SHP77 treated with DMSO at 0.1 percent for 48 hours (cell line): Measurements from ENCODE around the gene SPATA7.
"Not testable (repeated sequence)": the region's sequence is repeated elsewhere in the genome, so short reads cannot be mapped to it uniquely, and the experiment has no call there.

Source experiments
- DNase-seq: peaks from one replicate; lab custom pipeline; 2025; lab: John Stamatoyannopoulos, UW

SPATA7 gene, protein sequence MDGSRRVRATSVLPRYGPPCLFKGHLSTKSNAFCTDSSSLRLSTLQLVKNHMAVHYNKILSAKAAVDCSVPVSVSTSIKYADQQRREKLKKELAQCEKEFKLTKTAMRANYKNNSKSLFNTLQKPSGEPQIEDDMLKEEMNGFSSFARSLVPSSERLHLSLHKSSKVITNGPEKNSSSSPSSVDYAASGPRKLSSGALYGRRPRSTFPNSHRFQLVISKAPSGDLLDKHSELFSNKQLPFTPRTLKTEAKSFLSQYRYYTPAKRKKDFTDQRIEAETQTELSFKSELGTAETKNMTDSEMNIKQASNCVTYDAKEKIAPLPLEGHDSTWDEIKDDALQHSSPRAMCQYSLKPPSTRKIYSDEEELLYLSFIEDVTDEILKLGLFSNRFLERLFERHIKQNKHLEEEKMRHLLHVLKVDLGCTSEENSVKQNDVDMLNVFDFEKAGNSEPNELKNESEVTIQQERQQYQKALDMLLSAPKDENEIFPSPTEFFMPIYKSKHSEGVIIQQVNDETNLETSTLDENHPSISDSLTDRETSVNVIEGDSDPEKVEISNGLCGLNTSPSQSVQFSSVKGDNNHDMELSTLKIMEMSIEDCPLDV

DNA sequence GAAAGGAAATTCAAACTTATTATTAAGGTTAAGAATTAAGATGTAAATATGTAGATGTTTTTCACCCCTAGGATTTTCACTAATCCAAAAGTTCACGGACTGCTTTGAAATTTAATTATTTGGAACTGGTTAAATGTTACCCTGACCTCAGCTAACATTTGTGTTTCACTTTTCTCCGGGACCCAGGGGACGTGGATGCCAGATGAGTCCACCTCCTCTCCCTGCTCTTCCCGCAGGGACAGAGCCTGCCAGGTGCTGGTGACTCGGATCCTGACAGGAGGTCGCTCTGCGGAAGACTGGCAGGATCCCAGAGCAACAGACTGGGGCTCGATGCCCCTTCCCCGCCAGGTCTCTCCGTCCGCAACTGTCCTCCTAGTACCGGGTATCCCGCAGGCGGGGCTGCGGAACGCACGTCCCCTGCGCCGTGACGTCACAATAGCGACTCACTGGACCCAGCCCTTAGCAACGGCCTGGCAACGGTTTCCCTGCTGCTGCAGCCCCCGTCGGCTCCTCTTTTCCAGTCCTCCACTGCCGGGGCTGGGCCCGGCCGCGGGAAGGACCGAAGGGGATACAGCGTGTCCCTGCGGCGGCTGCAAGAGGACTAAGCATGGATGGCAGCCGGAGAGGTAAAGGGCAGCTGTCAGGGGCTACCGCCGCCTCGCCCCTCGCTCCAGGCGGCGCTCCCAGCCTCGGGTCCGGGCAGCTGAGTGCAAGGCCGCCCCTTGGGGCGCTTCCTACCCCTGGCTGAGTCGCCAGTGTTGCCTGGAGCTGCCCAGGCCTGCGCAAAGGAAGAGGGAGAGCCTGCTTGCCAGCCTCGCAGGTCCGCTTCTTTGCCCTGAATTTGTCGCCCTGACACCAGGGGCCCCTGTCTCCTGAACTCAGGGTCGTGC, at the start of gene SPATA7:
TSS of gene SPATA7 (plus strand) at position 446 of the 890 bp plus-strand sequence. CDS start at position 608, 162 bp downstream.
- DNase-seq, result peak; percentile 91

DNA sequence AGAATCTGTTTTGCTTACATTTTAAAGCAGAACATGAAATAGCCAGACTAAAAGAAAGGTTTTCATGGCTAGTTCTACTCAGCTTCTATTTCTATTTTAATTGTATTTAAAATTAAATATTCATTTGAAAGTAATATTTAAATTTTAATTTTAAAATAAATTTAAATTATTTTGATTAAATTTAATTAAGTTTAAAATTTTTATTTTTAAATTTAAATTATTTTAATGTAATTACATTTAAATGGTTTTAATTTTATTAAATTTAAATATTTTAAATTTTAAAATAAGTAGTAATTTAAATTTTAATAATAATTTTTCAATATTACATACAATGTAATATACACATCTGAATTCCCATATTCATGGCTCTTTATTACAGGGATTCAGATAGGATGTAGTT, 45.1 kb upstream of the SPATA7 start:
- DNase-seq, result no peak

DNA sequence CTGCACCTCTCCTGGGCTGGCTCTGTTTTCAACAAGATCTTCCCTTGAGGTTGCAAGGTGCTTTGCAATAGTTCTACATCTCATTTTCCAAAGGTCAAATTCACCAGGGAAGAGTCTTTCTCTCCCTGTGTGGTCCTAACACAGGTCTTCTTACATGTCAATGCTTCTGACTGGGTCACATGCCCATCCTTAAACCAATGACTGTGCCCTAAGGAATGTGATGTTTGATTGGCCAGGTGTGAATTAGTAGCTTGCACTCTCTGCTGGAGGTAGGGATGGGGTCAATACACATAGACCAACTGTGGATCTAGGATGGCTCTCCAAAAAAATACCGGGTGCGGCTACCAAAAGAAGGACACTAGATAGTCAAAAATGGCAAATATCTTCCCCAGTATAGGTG, 42.5 kb upstream of the SPATA7 start:
- DNase-seq, result no peak

DNA sequence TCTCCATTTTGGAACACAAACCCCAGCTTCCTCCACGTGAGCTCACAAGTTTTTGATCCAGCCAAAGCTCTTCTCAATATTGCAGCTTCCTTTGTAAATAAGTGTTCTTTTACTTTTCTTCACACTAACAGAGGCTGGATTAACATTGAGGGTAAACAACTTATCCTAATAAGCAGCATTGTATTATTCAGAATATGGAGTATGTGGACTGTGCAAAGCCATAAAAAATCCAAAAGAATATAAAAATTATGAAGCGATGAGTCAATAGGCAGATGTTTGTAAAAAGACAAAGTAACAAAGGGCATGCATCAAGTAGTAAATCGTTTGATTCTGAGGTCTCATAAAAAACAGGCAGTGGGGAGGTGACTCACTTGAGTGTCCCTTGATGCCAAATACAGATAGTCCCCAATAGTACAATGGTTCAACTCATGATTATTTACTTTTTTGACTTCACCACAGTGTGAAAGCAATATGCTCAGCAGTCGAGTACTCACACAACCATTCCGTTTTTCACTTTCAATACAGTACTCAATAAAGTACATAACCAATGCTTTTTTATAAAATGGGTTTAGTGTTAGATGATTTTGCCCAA, 39.3 kb upstream of the SPATA7 start:
- no peak for DNase-seq

DNA sequence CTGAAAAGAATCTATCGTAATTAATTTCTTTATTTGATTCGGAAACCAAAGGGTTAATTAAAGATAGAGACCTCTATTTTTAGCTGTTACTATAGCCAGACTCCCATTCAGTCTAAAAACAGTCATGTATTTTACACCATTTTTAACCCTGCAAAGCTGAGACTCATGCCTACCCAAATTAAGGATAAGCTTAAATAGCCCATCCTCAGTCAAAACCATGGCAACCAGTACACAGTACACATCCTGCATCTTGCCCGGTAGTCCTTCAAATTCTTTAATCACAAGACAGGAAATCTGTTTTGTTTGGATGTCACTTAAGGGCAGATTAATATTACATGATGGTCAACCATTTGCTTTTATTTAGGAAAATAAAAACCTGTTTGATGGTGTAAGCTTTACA, 36.9 kb upstream of the SPATA7 start:
- DNase-seq, result no peak

DNA sequence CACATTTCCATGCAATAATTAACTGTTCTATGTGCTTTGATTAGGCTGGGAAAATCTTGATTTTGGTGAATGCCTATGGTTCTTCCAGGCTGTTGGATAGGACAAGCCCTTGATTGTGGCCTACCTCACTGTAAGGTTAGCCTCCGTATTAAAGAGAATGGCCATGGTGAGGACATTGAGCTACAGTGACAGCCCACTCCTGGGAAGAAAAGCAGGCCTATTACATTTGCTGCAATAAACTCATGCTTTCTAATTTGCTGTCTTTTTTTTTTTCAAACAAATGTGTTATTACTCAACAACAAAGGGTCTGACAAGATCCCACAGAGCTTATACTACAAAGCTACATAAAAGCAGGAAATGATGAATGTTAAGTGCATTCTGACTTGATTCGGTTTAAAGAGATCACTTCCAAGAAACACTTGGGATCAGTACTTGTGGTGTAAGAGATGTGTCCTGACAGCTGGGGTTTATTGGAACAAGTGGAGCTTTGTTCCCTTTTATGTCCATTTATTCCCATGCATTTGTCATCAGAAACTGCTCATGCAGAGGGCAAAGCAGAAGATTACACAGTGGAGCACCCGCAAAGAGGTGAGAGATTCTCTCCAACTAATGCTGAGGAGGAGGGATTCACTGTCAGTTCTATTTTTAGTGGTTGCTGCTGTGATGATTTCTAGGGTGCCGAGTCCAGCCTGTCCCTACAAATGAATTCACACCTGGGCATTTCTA, 33.3 kb upstream of the SPATA7 start:
- DNase-seq, result no peak

DNA sequence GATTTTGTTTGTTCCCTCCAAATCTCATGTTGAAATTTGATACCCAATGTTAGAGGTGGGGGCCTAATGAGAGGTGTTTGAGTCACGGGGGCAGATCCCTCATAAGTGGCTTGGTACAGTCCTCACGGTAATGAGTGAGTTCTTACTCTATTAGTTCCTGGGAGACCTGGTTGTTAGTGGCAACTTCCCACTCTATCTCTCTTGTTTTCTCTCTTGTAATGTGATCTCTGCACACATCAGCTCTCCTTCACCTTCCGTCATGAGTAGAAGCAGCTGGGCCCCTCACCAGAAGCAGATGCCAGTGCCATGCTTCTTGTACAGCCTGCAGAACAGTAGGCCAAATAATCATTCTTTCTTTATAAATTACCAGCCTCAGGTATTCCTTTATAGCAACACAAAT, 32.8 kb upstream of the SPATA7 start:
- peak; percentile 90 for DNase-seq

DNA sequence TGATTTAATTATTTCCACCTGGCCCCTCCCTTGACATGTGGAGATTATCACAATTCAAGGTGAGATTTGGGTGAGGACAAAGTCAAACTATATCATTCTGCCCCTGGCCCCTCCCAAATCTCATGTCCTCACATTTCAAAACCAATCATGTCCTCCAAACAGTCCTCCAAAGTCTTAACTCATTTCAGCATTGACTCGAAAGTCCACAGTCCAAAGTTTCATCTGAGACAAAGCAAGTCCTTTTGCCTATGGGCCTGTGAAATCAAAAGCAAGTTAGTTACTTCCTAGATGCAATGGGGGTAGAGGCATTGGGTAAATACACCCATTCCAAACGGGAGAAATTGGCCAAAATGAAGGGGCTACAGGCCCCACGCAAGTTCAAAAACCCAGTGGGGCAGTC, 31.1 kb upstream of the SPATA7 start:
- no peak for DNase-seq

DNA sequence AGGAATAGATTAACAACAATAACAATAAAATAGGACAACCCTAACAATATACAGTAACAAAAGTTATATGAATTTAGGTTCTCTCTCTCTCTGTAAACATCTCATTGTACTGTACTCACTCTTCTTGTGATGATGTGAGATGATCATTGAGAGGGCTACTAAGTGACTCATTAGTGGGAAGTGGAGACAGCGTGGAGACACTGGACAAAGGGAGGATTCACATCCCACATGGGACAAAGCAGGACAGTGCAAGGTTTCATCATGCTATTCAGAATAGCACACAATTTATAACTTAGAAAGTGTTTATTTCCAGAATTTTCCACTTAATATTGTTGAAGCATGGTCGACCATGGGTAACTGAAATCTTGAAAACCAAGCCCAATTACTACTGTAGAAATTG, 26.0 kb upstream of the SPATA7 start:
- no peak for DNase-seq

DNA sequence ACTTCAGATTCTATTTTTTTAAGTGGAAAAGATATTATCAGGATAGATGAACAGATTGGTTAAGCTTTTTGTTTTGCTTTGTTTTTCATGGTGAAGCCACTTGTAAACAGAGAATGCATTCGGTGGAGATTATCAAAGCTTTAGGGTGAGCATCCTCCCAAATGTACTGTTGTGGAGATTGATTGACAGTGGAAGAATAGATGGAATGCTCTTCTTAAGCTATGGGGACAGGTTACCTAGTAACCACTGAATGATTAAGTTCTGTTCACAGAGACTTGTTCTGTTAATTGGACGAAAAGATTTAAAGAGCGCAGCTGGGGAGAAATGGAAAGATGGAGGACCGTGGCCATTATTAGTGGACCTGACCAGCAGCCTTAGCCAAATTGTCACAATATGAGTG, 21.8 kb upstream of the SPATA7 start:
- no peak for DNase-seq

DNA sequence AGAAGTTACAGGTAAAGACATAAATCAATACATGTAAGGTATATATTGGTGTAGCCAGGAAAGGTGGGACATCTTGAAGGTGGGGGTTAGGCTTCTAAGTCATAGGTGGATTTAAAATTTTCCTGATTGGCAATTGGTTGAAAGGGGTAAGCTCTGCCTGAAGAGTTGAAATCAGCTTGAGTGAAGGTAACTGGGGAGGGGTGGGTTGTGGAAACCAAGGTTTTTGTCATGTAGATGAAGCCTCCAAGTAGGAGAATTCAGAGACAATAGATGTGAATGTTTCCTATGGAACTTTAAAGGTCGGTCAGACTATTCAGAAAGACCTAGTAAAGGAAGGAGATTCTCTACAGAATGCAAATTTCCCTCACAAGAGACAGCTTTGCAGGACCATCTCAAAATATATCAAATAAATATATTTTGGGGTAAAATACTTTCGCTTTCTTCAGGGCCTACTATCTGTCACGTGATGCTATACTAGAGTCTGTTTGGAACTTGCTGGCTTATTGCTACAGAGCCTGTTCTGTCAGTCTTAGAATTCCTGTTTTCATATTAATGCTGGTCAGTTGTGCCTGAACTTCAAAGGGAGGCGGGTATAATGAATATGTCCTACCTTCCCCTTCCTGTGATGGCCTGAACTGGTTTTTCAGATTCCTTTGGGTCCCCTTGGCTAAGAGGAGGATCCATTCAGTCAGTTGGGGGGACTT, 20.6 kb upstream of the SPATA7 start:
- DNase-seq, result no peak

DNA sequence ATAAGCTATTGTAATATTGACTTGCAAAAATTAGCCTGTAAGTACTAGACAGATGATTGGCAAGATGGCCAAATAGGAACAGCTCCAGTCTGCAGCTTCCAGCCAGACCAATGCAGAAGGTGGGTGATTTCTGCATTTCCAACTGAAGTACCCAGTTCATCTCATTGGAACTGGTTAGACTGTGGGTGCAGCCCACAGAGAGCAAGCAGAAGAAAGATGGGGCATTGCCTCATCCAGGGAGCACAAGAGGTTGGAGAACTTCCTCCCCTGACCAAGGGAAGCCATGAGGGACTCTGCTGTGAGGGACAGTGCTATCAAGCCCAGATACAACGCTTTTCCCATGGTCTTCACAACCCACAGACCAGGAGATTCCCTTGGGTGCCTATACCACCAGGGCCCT, 16.0 kb upstream of the SPATA7 start:
- DNase-seq, result no peak

DNA sequence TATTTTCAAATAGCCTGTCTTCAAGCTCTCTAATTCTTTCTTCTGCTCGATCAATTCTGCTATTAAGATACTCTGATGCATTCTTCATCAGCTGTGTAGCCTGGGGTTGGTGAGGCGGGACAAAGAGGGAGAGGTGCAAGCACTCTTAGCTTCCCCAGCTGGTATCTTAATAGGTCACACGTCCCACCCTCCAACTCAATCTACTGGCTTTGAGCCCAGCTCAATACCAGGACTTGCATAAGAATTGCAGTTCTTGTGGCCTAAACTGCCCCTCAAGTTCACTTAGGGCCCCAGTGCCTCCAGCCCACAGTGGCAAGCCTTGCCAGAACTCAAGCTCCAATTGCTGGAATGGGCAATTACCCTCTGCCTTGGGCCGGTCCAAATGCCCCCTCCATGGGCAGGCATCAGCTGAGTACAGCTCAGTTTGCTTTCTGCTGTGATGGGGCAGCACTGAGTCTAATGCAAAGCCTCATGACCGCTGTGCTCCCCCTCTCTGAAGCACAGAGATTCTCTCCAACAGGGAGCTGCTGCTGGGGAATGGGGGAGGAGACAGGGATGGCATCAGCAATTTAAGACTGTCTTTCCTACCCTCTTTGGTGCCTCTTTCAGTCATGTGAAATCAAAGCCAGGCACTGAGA, 5.6 kb upstream of the SPATA7 start:
- peak; percentile 24 for DNase-seq

DNA sequence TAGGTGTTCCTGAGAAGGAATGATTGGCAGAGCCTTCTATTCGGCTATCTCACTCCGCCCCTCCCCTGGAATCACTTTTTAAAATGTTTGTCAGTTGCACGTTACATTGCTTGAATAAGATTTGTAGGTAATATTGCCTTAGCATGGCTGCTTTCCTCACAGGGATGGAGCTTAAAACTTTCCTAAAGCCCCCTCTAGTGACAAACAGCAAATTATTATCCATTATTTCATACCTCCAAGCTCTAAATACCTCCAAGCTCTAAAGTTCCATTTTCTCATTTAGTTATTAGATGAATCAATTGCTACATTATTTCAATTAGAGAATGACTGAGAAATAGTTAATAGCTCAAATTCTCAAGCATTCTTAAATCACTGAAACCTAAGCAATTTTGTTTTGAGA, 5.1 kb upstream of the SPATA7 start:
- peak; percentile 31 for DNase-seq

DNA sequence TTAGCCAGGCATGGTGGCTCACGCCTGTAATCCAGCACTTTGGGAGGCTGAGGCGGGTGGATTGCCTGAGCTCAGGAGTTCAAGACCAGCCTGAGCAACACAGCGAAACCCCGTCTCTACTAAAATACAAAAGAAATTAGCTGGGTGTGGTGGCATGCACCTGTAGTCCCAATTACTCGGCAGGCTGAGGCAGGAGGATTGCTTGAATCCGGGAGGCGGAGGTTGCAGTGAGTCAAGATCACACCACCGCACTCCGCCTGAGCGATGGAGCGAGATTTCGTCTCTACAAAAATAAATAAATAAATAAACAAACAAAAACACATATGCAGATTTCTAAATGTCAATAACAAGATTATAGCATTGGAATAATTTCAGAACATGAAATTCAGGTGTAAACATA, 3.8 kb upstream of the SPATA7 start:
- DNase-seq, result not testable (repeated sequence)

DNA sequence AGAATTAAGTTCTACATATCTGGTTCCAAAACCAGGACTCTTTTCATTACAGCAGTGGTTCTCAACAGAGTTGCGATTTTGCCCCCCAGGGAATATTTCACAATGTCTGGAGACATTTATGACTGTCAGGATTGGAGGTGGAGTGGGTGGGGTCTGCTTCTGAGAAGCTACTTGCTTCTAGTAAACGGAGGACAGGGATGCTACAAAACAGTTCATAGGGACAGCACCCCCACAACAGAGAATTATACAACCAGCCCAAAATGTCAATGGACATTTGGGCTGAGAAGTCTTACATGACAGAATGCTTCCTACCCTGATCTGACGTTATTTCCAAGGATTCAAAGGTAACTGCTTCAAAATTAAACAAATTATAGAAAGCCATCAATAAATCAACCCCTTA, 739 bp upstream of the SPATA7 start:
- DNase-seq, result no peak

DNA sequence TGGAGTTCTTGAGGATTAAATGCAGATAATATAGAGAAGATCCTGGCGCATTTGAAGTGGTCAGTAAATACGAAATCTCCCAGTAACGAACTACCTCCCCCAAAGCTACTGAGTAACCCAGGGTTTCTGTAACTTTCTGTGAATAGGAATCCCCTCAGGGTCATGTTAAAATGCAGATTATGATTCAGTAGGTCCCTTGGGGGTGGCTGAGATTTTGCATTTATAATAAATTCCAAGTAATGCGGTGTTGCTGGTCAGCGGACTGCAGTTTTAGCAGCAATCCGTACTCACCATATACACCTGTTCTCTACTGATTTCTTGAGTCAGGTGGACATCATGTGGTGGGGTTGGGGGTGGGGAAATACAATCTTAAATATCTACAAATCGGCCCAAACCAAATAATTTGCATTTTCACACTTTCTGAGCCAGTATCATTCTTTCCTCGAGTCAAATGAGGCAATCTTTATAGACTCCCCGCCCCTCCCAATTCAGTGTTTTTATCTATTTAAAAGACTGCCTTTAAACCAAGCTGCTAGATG, 868 bp downstream of the SPATA7 start:
- DNase-seq, result no peak

DNA sequence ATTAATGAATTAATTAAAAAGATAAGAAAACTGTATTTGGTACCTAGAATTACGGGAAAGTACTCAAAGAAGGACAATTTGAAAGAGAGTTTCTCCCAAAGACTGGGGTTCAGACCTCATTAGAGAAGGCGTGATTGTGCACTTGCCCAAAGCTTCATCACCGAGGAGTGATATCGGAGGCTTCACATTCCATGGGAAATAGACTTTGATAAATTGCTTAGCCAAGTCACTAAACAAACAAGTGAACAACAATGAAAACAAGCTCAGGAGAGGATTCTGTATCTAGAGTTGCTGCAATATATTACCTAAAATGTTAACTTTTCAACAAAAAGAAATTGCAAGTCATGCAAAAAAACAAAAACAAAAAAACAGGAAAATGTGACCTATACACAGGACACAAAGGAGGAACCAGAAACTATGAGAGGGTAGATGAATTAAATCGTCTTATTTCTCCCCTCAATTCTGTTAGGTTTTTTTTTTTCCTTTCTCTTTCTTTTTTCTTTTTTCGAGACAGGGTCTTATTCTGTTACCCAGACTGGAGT, 3.4 kb downstream of the SPATA7 start:
- DNase-seq, result no peak

DNA sequence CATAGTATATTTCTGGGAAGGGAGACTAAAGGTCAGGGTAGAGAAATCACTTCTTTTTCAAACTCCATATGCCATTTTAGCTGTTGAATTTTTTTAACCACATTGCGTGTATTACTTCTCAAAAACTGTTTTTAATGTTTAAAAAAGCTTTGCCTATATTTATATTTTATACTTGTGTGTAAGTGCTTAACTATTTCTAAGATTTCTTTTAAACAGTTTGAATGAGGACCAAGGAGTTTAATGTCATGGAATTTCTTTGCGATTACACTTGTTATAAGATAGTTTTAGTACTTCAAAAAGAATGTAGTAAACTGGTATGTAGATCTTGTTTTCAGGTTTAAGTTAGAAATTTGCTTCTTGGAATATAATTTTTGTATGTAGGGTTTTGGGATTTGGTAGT, 7.2 kb downstream of the SPATA7 start:
- no peak for DNase-seq

DNA sequence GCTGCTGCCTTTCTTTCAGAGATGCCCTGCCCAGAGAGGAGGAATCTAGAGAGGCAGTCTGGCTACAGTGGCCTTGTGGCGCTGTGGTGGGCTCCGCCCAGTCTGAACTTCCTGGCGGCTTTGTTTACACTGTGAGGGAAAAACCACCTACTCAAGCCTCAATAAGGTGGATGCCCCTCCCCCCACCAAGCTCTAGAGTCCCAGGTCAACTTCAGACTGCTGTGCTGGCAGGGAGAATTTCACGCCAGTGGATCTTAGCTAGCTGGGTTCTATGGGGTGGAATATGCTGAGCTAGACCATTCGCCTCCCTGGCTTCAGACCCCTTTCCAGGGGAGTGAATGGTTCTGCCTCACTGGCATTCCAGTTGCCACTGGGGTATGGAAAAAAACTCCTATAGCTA, 25.6 kb downstream of the SPATA7 start:
- DNase-seq, result no peak
